T-helper 2 cell treated with Interferon-gamma antibody and Interleukin-4, amounts not matched to agents 5 μg/mL and 100 μg/mL, for 36 hours (primary cell): Measurements from ENCODE around the gene SSPN.
"Not testable (repeated sequence)": the region's sequence is repeated elsewhere in the genome, so short reads cannot be mapped to it uniquely, and the experiment has no call there.

ENCODE experiments used
- DNase-seq: peaks from one replicate; pipeline ENCODE4 v3.0.0; 2021; ENCODE audit warnings: low spot score
- H3K27ac Mint-ChIP-seq: one replicate; pipeline ENCODE4 v1.8.0; 2021; ENCODE audit warnings: mild to moderate bottlenecking, mixed read lengths
- H3K27me3 Mint-ChIP-seq: one replicate; pipeline ENCODE4 v1.8.0; 2021; ENCODE audit warnings: low read depth, mixed read lengths
- H3K36me3 Mint-ChIP-seq: one replicate; pipeline ENCODE4 v1.8.0; 2021; ENCODE audit warnings: low read depth, mixed read lengths
- H3K4me1 Mint-ChIP-seq: one replicate; pipeline ENCODE4 v1.8.0; 2021; ENCODE audit warnings: low read depth, mixed read lengths
- H3K4me3 Mint-ChIP-seq: one replicate; pipeline ENCODE4 v1.8.0; 2022; ENCODE audit warnings: mild to moderate bottlenecking, moderate library complexity, mixed read lengths
- H3K9me3 Mint-ChIP-seq: one replicate; pipeline ENCODE4 v1.8.0; 2021; ENCODE audit warnings: mixed read lengths

Gene SSPN

GRCh38 chr12:26227361-26227745, 32.0 kb downstream of the SSPN start:
- DNase-seq = no peak
- H3K36me3 Mint-ChIP-seq = no peaks in the 10 kb centered on the region
- no peaks in the 10 kb centered on the region for H3K9me3 Mint-ChIP-seq
- H3K27ac Mint-ChIP-seq = no peak overlapping the region
- H3K27me3 Mint-ChIP-seq = peaks cover 37% of the 10 kb centered on the region
- H3K4me1 Mint-ChIP-seq = no peaks in the 10 kb centered on the region
- H3K4me3 Mint-ChIP-seq = no peak overlapping the region

- H3K4me3 Mint-ChIP-seq = no peak overlapping the region
- H3K9me3 Mint-ChIP-seq = no peaks in the 10 kb centered on the region
- peaks cover 35% of the 10 kb centered on the region for H3K27me3 Mint-ChIP-seq
- DNase-seq = no peak
- no peak overlapping the region for H3K27ac Mint-ChIP-seq
- H3K36me3 Mint-ChIP-seq = no peaks in the 10 kb centered on the region
- H3K4me1 Mint-ChIP-seq = no peaks in the 10 kb centered on the region
These were observed 34.5 kb downstream of the SSPN start for GRCh38 chr12:26229910-26230309.

- H3K36me3 Mint-ChIP-seq = no peaks in the 10 kb centered on the region
- H3K9me3 Mint-ChIP-seq = no peaks in the 10 kb centered on the region
- H3K27me3 Mint-ChIP-seq = peaks cover 24% of the 10 kb centered on the region
- DNase-seq = no peak
- no peak overlapping the region for H3K27ac Mint-ChIP-seq
- no peaks in the 10 kb centered on the region for H3K4me1 Mint-ChIP-seq
- H3K4me3 Mint-ChIP-seq = no peak overlapping the region
These were observed 36.1 kb downstream of the SSPN start for GRCh38 chr12:26231470-26231869.

- Mint-ChIP-seq H3K27me3 (peaks cover 22% of the 10 kb centered on the region), H3K27ac (no peak overlapping the region), H3K9me3 (no peaks in the 10 kb centered on the region), H3K36me3 (no peaks in the 10 kb centered on the region), H3K4me3 (no peak overlapping the region), H3K4me1 (no peaks in the 10 kb centered on the region)
- DNase-seq = no peak
These were observed 36.5 kb downstream of the SSPN start for GRCh38 chr12:26231921-26232320.

- Mint-ChIP-seq H3K9me3 (no peaks in the 10 kb centered on the region), H3K4me3 (no peak overlapping the region), H3K36me3 (no peaks in the 10 kb centered on the region), H3K27ac (no peak overlapping the region), H3K4me1 (no peaks in the 10 kb centered on the region), H3K27me3 (peaks cover 11% of the 10 kb centered on the region)
- no peak for DNase-seq
These were observed 38.3 kb downstream of the SSPN start for GRCh38 chr12:26233631-26234030.

GRCh38 chr12:26235465-26235864, 40.1 kb downstream of the SSPN start:
- H3K27ac Mint-ChIP-seq, H3K4me1 Mint-ChIP-seq, DNase-seq, H3K4me3 Mint-ChIP-seq, H3K27me3 Mint-ChIP-seq, H3K9me3 Mint-ChIP-seq, H3K36me3 Mint-ChIP-seq: not testable (repeated sequence)

GRCh38 chr12:26238341-26239121, 43.2 kb downstream of the SSPN start:
- no peak for DNase-seq
- H3K9me3 Mint-ChIP-seq = no peaks in the 10 kb centered on the region
- no peak overlapping the region for H3K4me3 Mint-ChIP-seq
- H3K27me3 Mint-ChIP-seq = peaks cover 3% of the 10 kb centered on the region
- no peaks in the 10 kb centered on the region for H3K36me3 Mint-ChIP-seq
- H3K4me1 Mint-ChIP-seq = no peaks in the 10 kb centered on the region
- H3K27ac Mint-ChIP-seq = no peak overlapping the region

GRCh38 chr12:26239122-26239851, 43.9 kb downstream of the SSPN start:
- DNase-seq = no peak
- Mint-ChIP-seq H3K27me3 (peaks cover 3% of the 10 kb centered on the region), H3K4me3 (no peak overlapping the region), H3K36me3 (no peaks in the 10 kb centered on the region), H3K27ac (no peak overlapping the region), H3K9me3 (no peaks in the 10 kb centered on the region), H3K4me1 (no peaks in the 10 kb centered on the region)

- H3K27ac Mint-ChIP-seq = no peak overlapping the region
- no peaks in the 10 kb centered on the region for H3K9me3 Mint-ChIP-seq
- no peak overlapping the region for H3K4me3 Mint-ChIP-seq
These were observed 44.8 kb downstream of the SSPN start for GRCh38 chr12:26239852-26240815.

GRCh38 chr12:26241080-26241479, 45.7 kb downstream of the SSPN start:
- peaks cover 3% of the 10 kb centered on the region for H3K4me1 Mint-ChIP-seq
- no peaks in the 10 kb centered on the region for H3K9me3 Mint-ChIP-seq
- H3K27me3 Mint-ChIP-seq = peaks cover 3% of the 10 kb centered on the region
- no peaks in the 10 kb centered on the region for H3K36me3 Mint-ChIP-seq
- H3K27ac Mint-ChIP-seq = no peak overlapping the region
- DNase-seq = no peak
- no peak overlapping the region for H3K4me3 Mint-ChIP-seq

More at GRCh38 chr12:26239852-26240815, 44.8 kb downstream of the SSPN start:
- Mint-ChIP-seq H3K27me3 (peaks cover 3% of the 10 kb centered on the region), H3K36me3 (no peaks in the 10 kb centered on the region), H3K4me1 (peaks cover under 1% of the 10 kb centered on the region)
- no peak for DNase-seq

GRCh38 chr12:26242683-26243082, 47.3 kb downstream of the SSPN start:
- Mint-ChIP-seq H3K4me3 (no peak overlapping the region), H3K27me3 (peaks cover 3% of the 10 kb centered on the region), H3K4me1 (peaks cover 3% of the 10 kb centered on the region), H3K27ac (no peak overlapping the region), H3K36me3 (no peaks in the 10 kb centered on the region), H3K9me3 (no peaks in the 10 kb centered on the region)
- DNase-seq = no peak

- H3K4me1 Mint-ChIP-seq = peaks cover 3% of the 10 kb centered on the region
- H3K27me3 Mint-ChIP-seq = peaks cover 2% of the 10 kb centered on the region
- H3K4me3 Mint-ChIP-seq = no peak overlapping the region
- no peak for DNase-seq
- H3K27ac Mint-ChIP-seq = no peak overlapping the region
- no peaks in the 10 kb centered on the region for H3K36me3 Mint-ChIP-seq
- H3K9me3 Mint-ChIP-seq = no peaks in the 10 kb centered on the region
These were observed 49.1 kb downstream of the SSPN start for GRCh38 chr12:26244503-26244902.

GRCh38 chr12:26245175-26245942, 50.0 kb downstream of the SSPN start:
- H3K27me3 Mint-ChIP-seq = no peaks in the 10 kb centered on the region
- H3K36me3 Mint-ChIP-seq = no peaks in the 10 kb centered on the region
- no peak overlapping the region for H3K4me3 Mint-ChIP-seq
- peaks cover 3% of the 10 kb centered on the region for H3K4me1 Mint-ChIP-seq
- H3K27ac Mint-ChIP-seq = no peak overlapping the region
- no peak for DNase-seq
- H3K9me3 Mint-ChIP-seq = no peaks in the 10 kb centered on the region
